ENCODE data around the gene ATP1B3.
"Not testable (repeated sequence)": the region's sequence is repeated elsewhere in the genome, so short reads cannot be mapped to it uniquely, and the experiment has no call there.

ATP1B3 gene

DNA sequence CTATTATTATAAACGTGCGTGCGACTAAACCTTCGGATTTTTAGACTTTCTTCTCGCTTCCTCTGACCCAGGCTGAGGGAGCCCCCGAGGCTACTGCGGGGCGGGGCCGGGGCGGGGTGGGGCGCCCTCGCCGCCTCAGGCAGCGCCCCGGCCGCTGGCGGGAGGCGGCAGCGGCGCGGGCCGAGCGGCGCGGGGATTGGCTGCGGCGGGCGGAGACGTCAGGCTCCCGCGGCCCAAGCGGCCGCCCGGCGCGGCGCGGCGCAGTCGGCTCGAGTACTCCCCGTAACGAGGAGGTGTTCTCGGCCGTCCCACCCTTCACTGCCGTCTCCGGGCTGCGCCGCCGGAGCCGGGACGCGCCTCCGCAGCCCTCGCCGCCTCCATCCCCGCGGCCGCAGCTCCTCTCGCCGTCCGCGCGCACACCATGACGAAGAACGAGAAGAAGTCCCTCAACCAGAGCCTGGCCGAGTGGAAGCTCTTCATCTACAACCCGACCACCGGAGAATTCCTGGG, at the start of gene ATP1B3:
TSS of gene ATP1B3 (plus strand) at position 263 of the 510 bp plus-strand sequence. CDS start at position 422, 159 bp downstream.
- DNase-seq: peak; percentile 93

- DNase-seq: no peak
Measured at GRCh38 chr3:141828487-141828886, 48.0 kb upstream of the ATP1B3 start.

DNA sequence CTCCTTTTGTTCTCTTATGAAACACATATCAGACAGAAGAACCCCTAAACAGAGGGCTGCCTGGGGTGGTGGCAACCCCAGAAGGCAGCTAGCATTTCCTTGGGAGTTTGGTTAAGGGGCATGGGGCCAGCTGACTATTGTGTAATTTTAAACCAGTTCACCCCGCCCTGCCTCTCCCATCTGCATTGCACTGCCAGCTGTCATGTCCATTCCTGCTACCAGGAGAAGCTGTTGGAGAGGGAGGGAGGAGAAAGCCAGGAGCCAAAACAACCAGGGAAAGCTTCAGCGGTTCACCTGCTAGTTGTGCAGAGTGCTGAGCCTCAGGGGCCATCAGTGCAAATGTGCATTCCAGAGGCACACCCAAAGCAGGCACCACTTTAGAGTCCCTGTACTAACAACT, 47.6 kb upstream of the ATP1B3 start:
- DNase-seq: peak; percentile 63

DNA sequence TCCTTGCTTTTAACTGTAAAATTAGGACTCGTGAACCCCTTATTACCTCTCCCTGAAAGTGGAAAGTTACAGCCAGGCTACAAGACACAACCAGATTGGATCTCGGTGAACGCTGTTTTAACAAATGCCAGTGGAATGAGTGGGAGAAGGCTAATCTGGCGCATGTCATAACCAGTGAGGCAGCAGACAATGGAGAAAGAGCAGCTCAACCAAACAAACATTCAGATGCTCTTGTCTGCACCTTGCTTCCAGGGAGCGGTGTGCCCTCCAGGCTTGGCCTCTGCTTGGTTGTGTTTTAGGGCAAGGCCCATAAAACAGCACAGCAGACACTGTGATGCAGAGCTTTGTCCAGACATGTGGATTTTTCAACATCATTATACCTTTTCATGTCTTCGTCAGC, 45.9 kb upstream of the ATP1B3 start:
- DNase-seq: peak; percentile 49

- DNase-seq: no peak
Measured at GRCh38 chr3:141834292-141834691, 42.2 kb upstream of the ATP1B3 start.

DNA sequence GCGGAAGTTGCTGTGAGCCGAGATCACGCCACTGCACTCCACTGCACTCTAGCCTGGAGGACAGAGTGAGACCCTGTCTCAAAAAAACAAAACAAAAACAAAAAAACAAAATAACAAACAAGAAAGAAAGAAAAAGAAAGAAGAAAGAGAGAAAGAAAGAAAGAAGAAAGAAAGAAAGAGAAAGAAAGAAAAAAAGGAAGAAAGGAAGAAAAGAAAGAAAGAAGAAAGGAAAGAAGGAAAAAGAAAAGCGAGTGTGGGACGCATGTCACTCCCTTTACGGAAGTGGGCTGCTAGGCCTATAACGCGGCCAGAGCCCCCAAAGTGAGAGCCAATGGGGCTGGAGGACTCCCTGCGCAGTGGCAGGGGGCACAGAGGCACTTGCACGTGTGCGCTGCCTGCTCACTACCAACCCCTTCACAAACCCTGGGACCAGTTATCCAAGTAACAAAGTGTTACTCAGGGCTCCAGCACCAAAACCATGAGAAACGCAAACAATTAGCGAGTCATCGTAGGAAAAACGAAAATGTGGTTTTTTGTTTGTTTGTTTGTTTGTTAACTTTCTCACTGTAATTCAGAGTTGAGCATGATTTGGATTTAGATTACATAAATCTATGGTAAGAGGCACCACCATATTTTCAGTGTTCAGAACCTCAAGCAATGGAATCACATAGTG, 40.8 kb upstream of the ATP1B3 start:
- no peak for DNase-seq

- no peak for DNase-seq
Measured at GRCh38 chr3:141839389-141839788, 37.1 kb upstream of the ATP1B3 start.

- no peak for DNase-seq
Measured at GRCh38 chr3:141840737-141841544, 35.5 kb upstream of the ATP1B3 start.

DNA sequence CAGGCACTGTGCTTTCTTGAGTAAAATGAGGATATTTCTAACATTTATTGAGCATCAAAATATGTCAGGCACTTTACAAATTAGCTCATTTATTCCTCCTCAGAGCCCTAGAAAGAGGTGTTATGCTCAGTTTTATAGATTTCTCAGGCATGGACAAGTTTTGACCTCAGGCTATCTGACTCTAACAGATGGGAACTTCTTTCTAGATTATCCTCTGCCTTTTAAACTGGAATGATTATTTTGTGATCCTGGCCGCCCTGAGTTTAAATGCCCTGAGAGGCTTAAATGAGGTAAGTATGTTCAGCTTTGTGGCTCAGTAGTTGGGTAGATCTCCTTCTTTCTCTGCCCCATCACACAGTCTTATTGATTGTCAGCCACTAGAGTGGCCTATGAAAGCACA, 32.3 kb upstream of the ATP1B3 start:
- no peak for DNase-seq

DNA sequence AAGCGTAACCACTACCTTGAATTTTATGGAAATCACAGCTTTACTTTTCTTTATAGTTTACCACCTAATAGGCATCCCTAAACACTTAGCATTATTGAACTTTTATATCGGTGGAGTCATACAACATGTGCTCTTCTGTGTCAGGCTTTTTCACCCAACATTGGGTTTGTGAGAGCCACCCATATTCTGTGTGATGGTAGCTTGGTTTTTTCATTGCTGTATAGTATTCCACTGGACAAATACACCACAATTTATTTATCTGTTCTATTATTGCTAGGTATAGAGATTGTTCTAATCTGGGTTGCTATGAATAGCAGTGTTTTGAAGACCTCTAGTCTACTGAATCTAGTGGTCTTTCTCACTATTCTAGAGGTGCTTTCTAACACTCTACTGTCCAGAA, 31.6 kb upstream of the ATP1B3 start:
- DNase-seq: no peak

GRCh38 chr3:141845407-141846049, 30.9 kb upstream of the ATP1B3 start:
- DNase-seq: no peak

DNA sequence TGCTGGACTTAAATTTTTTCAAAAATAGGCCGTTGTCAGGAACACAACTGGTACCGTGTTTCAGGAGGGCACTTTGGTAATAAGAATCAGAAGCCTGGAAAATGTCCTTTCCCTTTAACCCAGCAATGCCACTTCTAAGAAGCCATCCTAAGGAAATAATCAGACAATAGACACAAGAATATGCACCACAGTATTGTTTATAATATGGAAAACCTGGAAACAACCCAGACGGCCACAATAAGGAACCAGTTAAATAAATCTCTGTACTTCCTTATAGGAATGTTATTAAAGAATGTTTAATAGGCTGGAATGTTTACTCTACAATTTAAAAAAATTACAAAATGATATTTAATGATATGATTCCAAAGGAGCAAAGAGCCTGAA, 30.4 kb upstream of the ATP1B3 start:
- DNase-seq: no peak

- DNase-seq: not testable (repeated sequence)
Measured at GRCh38 chr3:141848159-141848748, 28.2 kb upstream of the ATP1B3 start.

DNA sequence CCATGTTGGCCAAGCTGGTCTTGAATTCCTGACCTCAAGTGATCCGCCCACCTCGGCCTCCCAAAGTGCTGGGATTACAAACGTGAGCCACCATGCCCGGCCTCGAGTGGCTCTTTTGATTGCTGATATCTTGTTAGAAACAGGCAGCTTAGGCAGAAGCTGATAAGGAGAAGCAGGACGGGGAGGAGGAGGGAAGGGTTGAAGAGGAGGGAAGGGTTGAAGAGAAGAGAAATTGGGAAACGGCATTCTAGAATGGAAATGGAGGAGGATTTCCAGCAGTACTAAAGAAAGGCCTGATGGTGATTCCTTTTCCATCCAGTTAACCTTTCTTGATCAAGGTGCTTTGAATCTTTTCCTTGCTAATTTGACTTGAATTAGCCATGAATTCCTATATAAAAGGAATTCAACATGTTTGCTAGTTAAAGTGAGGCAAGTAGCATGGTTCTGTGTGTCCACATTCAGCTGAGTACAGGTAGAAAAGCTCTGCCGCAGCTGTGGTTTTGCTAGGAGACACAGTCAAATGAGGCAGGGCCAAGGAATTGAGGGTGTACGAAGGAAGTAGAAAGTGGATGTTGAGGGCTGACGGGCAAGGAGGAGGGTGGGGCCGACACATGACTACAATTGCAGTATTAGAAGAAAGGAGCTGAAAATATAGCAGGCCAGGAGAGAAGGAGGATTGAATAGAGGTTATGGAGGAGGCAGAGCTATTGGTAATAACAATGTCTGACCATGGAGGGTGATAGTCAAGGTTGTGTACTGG, 27.2 kb upstream of the ATP1B3 start:
- no peak for DNase-seq

DNA sequence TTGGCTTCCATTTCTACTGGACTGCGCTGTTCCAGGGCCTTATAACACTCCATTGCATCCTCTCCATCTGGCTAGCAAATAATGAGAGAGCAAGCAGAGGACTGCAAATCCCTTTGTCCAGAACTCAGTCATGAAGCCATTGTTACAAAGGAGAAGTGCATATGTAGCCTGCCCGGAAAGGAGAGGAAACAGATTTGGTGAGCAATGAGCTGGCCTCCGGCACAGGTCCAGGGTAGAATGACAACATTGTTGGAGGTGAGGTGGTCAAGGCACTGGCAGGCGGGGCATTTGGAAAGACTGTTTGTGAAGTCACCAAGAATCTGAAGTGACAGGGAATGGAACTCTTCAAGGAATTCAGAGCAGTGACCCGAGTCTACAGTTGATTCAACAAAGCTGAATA, 25.0 kb upstream of the ATP1B3 start:
- DNase-seq: no peak

GRCh38 chr3:141853081-141853601, 23.3 kb upstream of the ATP1B3 start:
- no peak for DNase-seq

DNA sequence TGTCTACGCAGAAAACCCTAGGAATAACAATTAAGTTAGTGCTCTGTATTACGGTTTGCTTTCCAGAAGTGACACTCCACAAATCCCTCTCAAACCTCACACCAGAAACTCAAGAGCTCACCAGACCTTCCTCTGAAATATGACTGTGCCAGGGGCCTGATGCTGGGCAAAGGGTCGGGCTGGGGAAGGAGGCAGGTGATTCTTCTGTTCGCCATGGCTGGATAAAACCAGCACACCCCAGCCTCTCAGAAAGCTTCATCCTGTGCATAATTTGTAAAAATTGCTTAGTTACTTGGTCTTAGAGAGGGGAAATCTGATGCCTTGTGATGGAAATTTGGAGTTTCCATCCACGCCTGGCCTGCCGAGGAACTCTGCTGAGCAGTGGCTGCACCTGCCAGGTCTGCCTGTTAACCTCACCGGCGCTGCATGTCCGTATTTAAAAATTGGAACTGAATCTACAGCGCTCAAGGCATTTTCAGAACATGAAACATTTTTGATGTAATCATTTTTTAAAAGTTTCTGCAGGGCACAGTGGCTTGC, 22.7 kb upstream of the ATP1B3 start:
- DNase-seq: no peak

DNA sequence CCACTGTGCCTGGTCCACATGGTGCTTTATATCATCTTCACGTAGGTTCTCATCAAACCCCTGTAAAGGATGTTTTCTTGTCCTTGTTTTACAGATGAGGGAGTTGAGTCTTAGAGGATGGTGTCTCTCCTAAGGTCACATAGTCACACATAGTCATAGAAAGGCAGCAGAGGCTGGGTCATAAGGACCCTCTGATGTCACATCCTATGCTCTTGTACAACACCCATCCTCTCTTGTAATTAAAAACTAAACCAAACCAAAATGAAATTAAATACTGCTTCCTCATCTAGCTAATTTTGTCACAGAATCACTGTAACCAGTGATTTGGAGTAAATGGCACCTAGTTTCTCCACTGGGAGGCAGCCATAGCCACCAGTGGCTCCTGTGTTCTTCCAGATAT, 21.8 kb upstream of the ATP1B3 start:
- DNase-seq: no peak

DNA sequence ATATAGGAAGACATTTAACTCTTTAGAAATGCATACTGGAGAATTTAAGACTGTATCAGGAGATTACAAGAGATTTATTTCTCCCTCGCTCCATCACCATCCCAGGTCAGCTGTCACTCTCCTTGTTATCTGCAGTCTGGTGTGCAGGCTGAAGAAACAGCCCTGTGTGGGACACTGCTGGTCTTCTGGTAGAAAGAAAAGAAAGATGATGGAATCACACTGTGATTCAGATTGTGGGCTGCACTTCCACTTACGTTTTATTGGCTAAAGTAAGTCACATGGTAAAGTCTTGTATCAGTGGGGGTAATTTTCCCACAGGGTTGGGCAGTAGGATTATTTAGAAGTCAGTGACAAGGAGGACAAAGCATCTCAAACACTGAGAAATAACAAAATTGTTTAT, 18.1 kb upstream of the ATP1B3 start:
- no peak for DNase-seq

DNA sequence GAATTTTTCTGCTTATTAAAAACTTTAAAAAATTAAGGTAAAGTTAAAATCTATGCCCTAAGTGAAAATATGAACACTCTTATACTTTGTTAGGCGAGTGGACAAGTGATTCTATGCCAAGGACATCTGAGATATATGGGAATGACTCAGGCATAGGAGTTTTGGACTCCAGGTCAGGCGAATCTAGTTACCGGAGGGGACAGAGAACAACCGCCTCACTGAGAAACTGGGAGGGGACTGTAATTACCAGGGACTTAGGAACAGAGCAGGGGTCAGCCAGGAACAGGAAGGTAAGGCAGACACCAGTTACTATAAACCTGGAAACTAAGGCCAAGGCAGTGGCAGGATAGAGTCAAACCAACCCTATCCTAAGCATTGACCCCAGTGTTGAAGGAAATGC, 16.8 kb upstream of the ATP1B3 start:
- DNase-seq: no peak

GRCh38 chr3:141860086-141860669, 16.3 kb upstream of the ATP1B3 start:
- DNase-seq: no peak

Measured in eye (tissue), 1 donor.